ENCODE measurements around the gene ICE1.

GRCh38 chr5:5505815-5506214, 83.3 kb downstream of the ICE1 start:
- TF ChIP-seq FOXP4 (CRISPR knock-in tag; IDR thresholded peaks at IDR 0.05) (no peak), ZNF416 (CRISPR knock-in tag; IDR thresholded peaks at IDR 0.05) (no peak), RELA (CRISPR knock-in tag; IDR thresholded peaks at IDR 0.05; ENCODE audit: borderline replicate concordance) (no peak), ZNF512 (CRISPR knock-in tag; IDR thresholded peaks at IDR 0.05; ENCODE audit: borderline replicate concordance) (no peak), SMAD3 (CRISPR knock-in tag; IDR thresholded peaks at IDR 0.05; ENCODE audit: borderline replicate concordance) (no peak), ZNF121 (CRISPR knock-in tag; IDR thresholded peaks at IDR 0.05) (no peak), CTCF (IDR thresholded peaks at IDR 0.05) (no peak), RORB (CRISPR knock-in tag; IDR thresholded peaks at IDR 0.05) (no peak), MAX (CRISPR knock-in tag; IDR thresholded peaks at IDR 0.05) (no peak), TEAD4 (CRISPR knock-in tag; IDR thresholded peaks at IDR 0.05) (no peak), CREM (CRISPR knock-in tag; IDR thresholded peaks at IDR 0.05) (no peak)

All from WTC11 (cell line).